Breast epithelium (tissue), 4 donors: ENCODE data around the gene TXNDC16. TPM values are rescaled to one million over a fixed set of nuclear protein-coding genes. Genes with fewer than 3 reads are reported as not detected.

Experiments used
- DNase-seq, 2 donors: peaks; one replicate each; pipeline ENCODE4 v3.0.0-alpha.2; 2019; ENCODE audit warnings: low spot score in 2 of 2
- H3K27ac ChIP-seq, 2 donors: fragments of 200-600 bp; sonication (generic) in 1 of 2; one replicate each; pipeline ENCODE4 v1.5.1; 2016 to 2019; ENCODE audit warnings: mild to moderate bottlenecking in 1 of 2
- H3K27me3 ChIP-seq, 2 donors: fragments of 200-600 bp; sonication (generic) in 1 of 2; one replicate each; pipeline versions ENCODE4 v1.5.1 to v1.6.0; 2017 to 2019; ENCODE audit warnings: control low read depth in 1 of 2, mild to moderate bottlenecking in 1 of 2
- H3K36me3 ChIP-seq: fragments of 200-600 bp; one replicate; pipeline ENCODE4 v1.5.1; 2019
- H3K4me1 ChIP-seq, 2 donors: fragments of 200-600 bp; sonication (generic); one replicate each; pipeline ENCODE4 v1.5.1; 2016 to 2019; ENCODE audit warnings: control low read depth in 1 of 2
- H3K4me3 ChIP-seq, 3 donors: fragments of 200-600 bp; sonication (generic); 1 replicate in 2 of 3; 2 replicates in 1 of 3; pipeline ENCODE4 v1.5.1; 2016 to 2019; ENCODE audit warnings: mild to moderate bottlenecking in 3 of 3, moderate library complexity in 2 of 3
- H3K9me3 ChIP-seq, 2 donors: fragments of 200-600 bp; sonication (generic) in 1 of 2; one replicate each; pipeline ENCODE4 v1.5.1; 2016 to 2019; ENCODE audit warnings: control low read depth in 1 of 2
- POLR2A ChIP-seq: fragments of 450-650 bp; IDR thresholded peaks from one replicate; pipeline ENCODE4 v1.6.1; 2016; ENCODE audit warnings: antibody characterized with exemption, mild to moderate bottlenecking, moderate library complexity
- POLR2AphosphoS5 ChIP-seq, 3 donors: sonication (generic); formaldehyde crosslinking; IDR thresholded peaks; one replicate each; pipeline ENCODE4 v1.6.1; 2017; ENCODE audit warnings: antibody characterized with exemption in 3 of 3
- intact Hi-C: fragments of 100-400 bp; cut with DNase I; formaldehyde crosslinking; loops from one replicate; pipeline ENCODE4 v1.15.1; 2023; ENCODE audit warnings: low total_unique reads
- total RNA-seq, 3 donors: library from RNA; depleted of rRNA; stranded (reverse); fragments of >200 nt; gene quantifications; one replicate each; pipeline ENCODE4 v1.1.0, GENCODE V29; 2016
- TF ChIP-seq, protein P1 (sequence below), 3 donors: fragments of 450-650 bp; IDR thresholded peaks; one replicate each; pipeline ENCODE4 v1.5.1; 2016 to 2017; ENCODE audit warnings: antibody characterized with exemption in 3 of 3, mild to moderate bottlenecking in 3 of 3, moderate library complexity in 3 of 3

The TXNDC16 gene
- total RNA-seq, 3 donors from 2014 or later, result 11.5 to 18.3 (median 13.1) TPM

GRCh38 chr14:52551205-52551604 lies 1.1 kb downstream of the TXNDC16 start:
- peak overlapping the region in 2 of 3 donors; percentile 89 to 90 for H3K4me3 ChIP-seq
- H3K27me3 ChIP-seq, result no peaks in the 10 kb centered on the region
- no peaks in the 10 kb centered on the region for H3K4me1 ChIP-seq
- peak overlapping the region in 1 of 2 donors; percentile 91 for H3K27ac ChIP-seq
- H3K9me3 ChIP-seq, result no peaks in the 10 kb centered on the region
- DNase-seq, result no peak
- intact Hi-C loops, result loop anchor here (10.0 kb wide), 1 partner anchor 154 kb away; the partner anchor contains the start of gene PSMC6
- TF ChIP-seq POLR2AphosphoS5 (IDR thresholded peaks at IDR 0.05), result no peak
- TF ChIP-seq POLR2A, result no peak
- TF ChIP-seq, protein P1, sequence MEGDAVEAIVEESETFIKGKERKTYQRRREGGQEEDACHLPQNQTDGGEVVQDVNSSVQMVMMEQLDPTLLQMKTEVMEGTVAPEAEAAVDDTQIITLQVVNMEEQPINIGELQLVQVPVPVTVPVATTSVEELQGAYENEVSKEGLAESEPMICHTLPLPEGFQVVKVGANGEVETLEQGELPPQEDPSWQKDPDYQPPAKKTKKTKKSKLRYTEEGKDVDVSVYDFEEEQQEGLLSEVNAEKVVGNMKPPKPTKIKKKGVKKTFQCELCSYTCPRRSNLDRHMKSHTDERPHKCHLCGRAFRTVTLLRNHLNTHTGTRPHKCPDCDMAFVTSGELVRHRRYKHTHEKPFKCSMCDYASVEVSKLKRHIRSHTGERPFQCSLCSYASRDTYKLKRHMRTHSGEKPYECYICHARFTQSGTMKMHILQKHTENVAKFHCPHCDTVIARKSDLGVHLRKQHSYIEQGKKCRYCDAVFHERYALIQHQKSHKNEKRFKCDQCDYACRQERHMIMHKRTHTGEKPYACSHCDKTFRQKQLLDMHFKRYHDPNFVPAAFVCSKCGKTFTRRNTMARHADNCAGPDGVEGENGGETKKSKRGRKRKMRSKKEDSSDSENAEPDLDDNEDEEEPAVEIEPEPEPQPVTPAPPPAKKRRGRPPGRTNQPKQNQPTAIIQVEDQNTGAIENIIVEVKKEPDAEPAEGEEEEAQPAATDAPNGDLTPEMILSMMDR (IDR thresholded peaks at IDR 0.05), result no peak
- H3K36me3 ChIP-seq, result no peaks in the 10 kb centered on the region

DNA sequence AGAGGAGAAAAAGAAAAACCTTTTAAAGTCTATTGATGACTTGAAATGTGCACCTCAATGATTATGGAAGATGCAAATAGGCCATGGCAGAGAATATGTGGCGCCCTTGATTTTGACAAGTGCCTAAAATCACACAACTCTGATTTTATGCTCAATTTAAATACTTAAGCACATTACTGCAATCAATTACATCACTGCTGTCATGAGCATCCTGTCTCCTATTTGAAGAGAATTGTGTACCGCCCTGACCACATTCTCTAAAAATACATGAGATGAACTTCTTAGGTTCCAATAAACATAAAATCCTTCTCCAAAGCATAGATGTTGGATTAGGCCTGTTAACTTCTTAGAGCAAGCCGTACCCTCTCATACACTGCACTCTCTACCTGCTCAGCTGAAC lies 1.6 kb downstream of the TXNDC16 start:
- TF ChIP-seq, protein P1 (IDR thresholded peaks at IDR 0.05), result no peak
- no peak for TF ChIP-seq POLR2AphosphoS5 (IDR thresholded peaks at IDR 0.05)
- TF ChIP-seq POLR2A, result no peak
- no peak overlapping the region for H3K4me3 ChIP-seq
- intact Hi-C loops, result loop anchor here (10.0 kb wide), 1 partner anchor 154 kb away; the partner anchor contains the start of gene PSMC6
- H3K4me1 ChIP-seq, result no peaks in the 10 kb centered on the region
- H3K27me3 ChIP-seq, result no peaks in the 10 kb centered on the region
- DNase-seq, result no peak
- H3K36me3 ChIP-seq, result no peaks in the 10 kb centered on the region
- peak overlapping the region in 1 of 2 donors; percentile 11 for H3K27ac ChIP-seq
- H3K9me3 ChIP-seq, result no peaks in the 10 kb centered on the region

DNA sequence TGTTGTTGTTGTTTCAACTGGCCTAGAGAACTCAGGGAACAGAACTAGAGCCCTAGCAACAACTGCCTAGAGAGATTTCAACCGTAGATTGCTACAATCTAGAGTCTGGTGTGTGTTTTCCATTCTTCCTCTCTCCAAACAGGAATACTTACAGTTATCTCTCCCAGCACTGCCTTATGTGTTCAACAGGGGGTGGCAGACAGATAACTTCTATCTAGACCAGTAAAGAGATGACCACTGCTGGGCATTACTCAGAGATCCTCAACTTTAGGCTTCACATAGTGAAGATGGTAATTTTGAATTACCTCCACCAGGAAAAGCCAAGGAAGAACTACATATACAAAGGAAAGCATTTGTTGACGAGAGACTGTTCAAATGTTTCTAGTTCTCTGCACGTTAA lies 4.8 kb downstream of the TXNDC16 start:
- Histone ChIP-seq H3K27ac (no peak overlapping the region), H3K4me1 (no peaks in the 10 kb centered on the region), H3K9me3 (no peaks in the 10 kb centered on the region), H3K36me3 (peaks cover 12% of the 10 kb centered on the region), H3K4me3 (no peak overlapping the region), H3K27me3 (no peaks in the 10 kb centered on the region)
- TF ChIP-seq, protein P1 (IDR thresholded peaks at IDR 0.05), result no peak
- TF ChIP-seq POLR2AphosphoS5 (IDR thresholded peaks at IDR 0.05) (no peak), POLR2A (no peak)
- no peak for DNase-seq
- intact Hi-C loops, result no loop called here

- TF ChIP-seq POLR2AphosphoS5 (IDR thresholded peaks at IDR 0.05), result no peak
- TF ChIP-seq POLR2A, result no peak
- TF ChIP-seq, protein P1 (IDR thresholded peaks at IDR 0.05), result no peak
- H3K9me3 ChIP-seq, result no peaks in the 10 kb centered on the region
- DNase-seq, result no peak
- intact Hi-C loops, result no loop called here
- H3K4me1 ChIP-seq, result no peaks in the 10 kb centered on the region
- no peak overlapping the region for H3K27ac ChIP-seq
- H3K27me3 ChIP-seq, result no peaks in the 10 kb centered on the region
- peaks cover 13% of the 10 kb centered on the region for H3K36me3 ChIP-seq
- H3K4me3 ChIP-seq, result no peak overlapping the region
These were observed 5.3 kb downstream of the TXNDC16 start for GRCh38 chr14:52547027-52547426.

DNA sequence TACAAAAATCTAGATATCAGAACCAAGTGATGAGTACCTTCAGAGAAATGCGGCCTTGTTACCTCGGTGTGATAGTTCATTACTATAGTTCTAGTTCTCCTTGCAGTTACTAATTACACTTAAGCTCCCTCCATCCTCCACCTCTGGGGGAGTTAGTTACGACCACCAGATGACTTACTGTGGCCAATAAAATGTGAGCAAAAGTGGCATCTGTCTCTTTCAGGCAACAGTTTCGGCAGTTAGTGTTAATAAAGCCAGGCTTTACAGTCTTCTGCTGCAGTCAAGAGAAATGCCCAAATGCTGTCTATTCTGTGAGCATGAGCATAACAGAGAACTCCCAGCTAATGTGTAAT lies 6.0 kb downstream of the TXNDC16 start:
- no peak for DNase-seq
- Histone ChIP-seq H3K36me3 (peaks cover 13% of the 10 kb centered on the region), H3K27me3 (no peaks in the 10 kb centered on the region), H3K27ac (no peak overlapping the region), H3K4me1 (no peaks in the 10 kb centered on the region), H3K4me3 (no peak overlapping the region), H3K9me3 (no peaks in the 10 kb centered on the region)
- intact Hi-C loops, result no loop called here
- TF ChIP-seq POLR2AphosphoS5 (IDR thresholded peaks at IDR 0.05) (no peak), POLR2A (no peak)
- TF ChIP-seq, protein P1 (IDR thresholded peaks at IDR 0.05), result no peak
